Heart right ventricle (tissue), 16 donors: ENCODE results near the gene RNU7-1. TPM values are rescaled to one million over a fixed set of nuclear protein-coding genes. Genes with fewer than 3 reads are reported as not detected.
A peak's percentile ranks its signal among the peaks of the same experiment; 100 is the strongest.

ENCODE experiments used
- ATAC-seq, 8 donors: fragments of 200-7000 bp; cut with Tn5 transposase; one replicate each; pipeline ENCODE4 v1.9.1; 2020; ENCODE audit warnings: mild to moderate bottlenecking in 8 of 8, moderate library complexity in 8 of 8, moderate number of reproducible peaks in 1 of 8
- DNase-seq, 2 donors: peaks; one replicate each; pipeline ENCODE4 v3.0.0-alpha.2; 2020
- H3K27ac ChIP-seq, 10 donors: fragments of 200-600 bp; sonication (generic) in 2 of 10; one replicate each; pipeline versions ENCODE4 v1.5.0 to v1.8.0; 2020 to 2022; ENCODE audit warnings: mild to moderate bottlenecking in 3 of 10
- H3K27me3 ChIP-seq, 7 donors: fragments of 200-600 bp; one replicate each; pipeline ENCODE4 v1.8.0; 2021 to 2022; ENCODE audit warnings: mild to moderate bottlenecking in 2 of 7
- H3K36me3 ChIP-seq, 9 donors: fragments of 200-600 bp; sonication (generic) in 1 of 9; one replicate each; pipeline versions ENCODE4 v1.5.0 to v1.8.0; 2020 to 2022; ENCODE audit warnings: mild to moderate bottlenecking in 2 of 9
- H3K4me1 ChIP-seq, 9 donors: fragments of 200-600 bp; sonication (generic) in 1 of 9; one replicate each; pipeline versions ENCODE4 v1.5.0 to v1.8.0; 2020 to 2022; ENCODE audit warnings: mild to moderate bottlenecking in 4 of 9
- H3K4me3 ChIP-seq, 10 donors: fragments of 200-600 bp; sonication (generic) in 2 of 10; one replicate each; pipeline versions ENCODE4 v1.5.0 to v1.8.0; 2020 to 2022; ENCODE audit warnings: mild to moderate bottlenecking in 7 of 10, moderate library complexity in 2 of 10
- H3K9me3 ChIP-seq, 11 donors: fragments of 200-600 bp in 10 of 11; sonication (generic) in 2 of 11; one replicate each; pipeline versions ENCODE4 v1.5.0 to v1.8.0; 2013 to 2022; ENCODE audit warnings: mild to moderate bottlenecking in 2 of 11, control low read depth in 1 of 11, moderate library complexity in 1 of 11
- whole genome bisulfite sequencing, 2 donors: extraction: QIAGEN DNeasy Blood & Tissue Kit; methylation state at CpG; one replicate each; pipeline ENCODE4 v1.1.7; 2013; ENCODE audit warnings: inconsistent platforms in 1 of 2; 5-methylcytosine and 5-hydroxymethylcytosine counted together
- intact Hi-C, 10 donors: fragments of 100-400 bp; cut with DNase I; formaldehyde crosslinking; loops; one replicate each; pipeline versions ENCODE4 v1.11.1 to v1.14.2; 2022
- polyA plus RNA-seq, 2 donors: library from polyadenylated mRNA; stranded (reverse); fragments of 200-250 nt; gene quantifications; one replicate each; pipeline ENCODE4 v1.2.3, GENCODE V29; 2013
- total RNA-seq, 10 donors: library from RNA; stranded (reverse); fragmentation: NEBNext Ultra II Directional in 3 of 10; extraction: Animal tissue kit (Norgen Biotek cat#: 25700) in 3 of 10; gene quantifications; one replicate each; pipeline versions ENCODE4 v1.2.1 to v1.2.4, GENCODE V29; 2021 to 2023
- TF ChIP-seq, protein P1 (sequence below), 9 donors: fragments of 200-600 bp; sonication (generic) in 2 of 9; IDR thresholded peaks; one replicate each; pipeline versions ENCODE4 v1.5.0 to v1.8.0; 2021 to 2022; ENCODE audit warnings: antibody characterized with exemption in 9 of 9, mild to moderate bottlenecking in 5 of 9, moderate library complexity in 1 of 9
- donor health status: Arrhythmogenic right ventricular cardiomyopathy.
- donor health status: ischemic (EF 13 %, LVEDD 7.1; RV severe dilation, severe dysfunction).
- donor health status: healthy with polysubstance abuse.
- donor health status: DM: no; HTN: yes; CAD: no.
- donor health status: DM: no; HTN: no; CAD: no.
- donor health status: ischemic (EF 25% LVEDD 6.9; RV normal size, moderate dysfunction).
- donor health status: ischemic (EF 25% LVEDD 5.7; RV mildly dilated, moderate dysfunction).
- donor health status: healthy.
- donor health status: DM: yes; HTN: yes; CAD: no.
- donor health status: Ischemic cardiomyopathy.
- donor health status: ischemic (EF 35%, LVEDD 5.7; RV mildly dilated, moderate dysfunction).
- donor health status: nonischemic (EF 11% LVEDD 7.7; RV severe dilation, severe dysfunction).
- donor health status: DM: yes; HTN: yes; CAD: no.
- donor health status: PGD.
- donor health status: ischemic (EF 29% LVEDD 5.4; RV normal size, mild dysfunction).
- donor health status: nonischemic (EF 23%, LVEDD 6.1; RV moderate dilation, normal function).

The RNU7-1 gene
- total and polyA plus RNA-seq, 12 donors = not detected

DNA sequence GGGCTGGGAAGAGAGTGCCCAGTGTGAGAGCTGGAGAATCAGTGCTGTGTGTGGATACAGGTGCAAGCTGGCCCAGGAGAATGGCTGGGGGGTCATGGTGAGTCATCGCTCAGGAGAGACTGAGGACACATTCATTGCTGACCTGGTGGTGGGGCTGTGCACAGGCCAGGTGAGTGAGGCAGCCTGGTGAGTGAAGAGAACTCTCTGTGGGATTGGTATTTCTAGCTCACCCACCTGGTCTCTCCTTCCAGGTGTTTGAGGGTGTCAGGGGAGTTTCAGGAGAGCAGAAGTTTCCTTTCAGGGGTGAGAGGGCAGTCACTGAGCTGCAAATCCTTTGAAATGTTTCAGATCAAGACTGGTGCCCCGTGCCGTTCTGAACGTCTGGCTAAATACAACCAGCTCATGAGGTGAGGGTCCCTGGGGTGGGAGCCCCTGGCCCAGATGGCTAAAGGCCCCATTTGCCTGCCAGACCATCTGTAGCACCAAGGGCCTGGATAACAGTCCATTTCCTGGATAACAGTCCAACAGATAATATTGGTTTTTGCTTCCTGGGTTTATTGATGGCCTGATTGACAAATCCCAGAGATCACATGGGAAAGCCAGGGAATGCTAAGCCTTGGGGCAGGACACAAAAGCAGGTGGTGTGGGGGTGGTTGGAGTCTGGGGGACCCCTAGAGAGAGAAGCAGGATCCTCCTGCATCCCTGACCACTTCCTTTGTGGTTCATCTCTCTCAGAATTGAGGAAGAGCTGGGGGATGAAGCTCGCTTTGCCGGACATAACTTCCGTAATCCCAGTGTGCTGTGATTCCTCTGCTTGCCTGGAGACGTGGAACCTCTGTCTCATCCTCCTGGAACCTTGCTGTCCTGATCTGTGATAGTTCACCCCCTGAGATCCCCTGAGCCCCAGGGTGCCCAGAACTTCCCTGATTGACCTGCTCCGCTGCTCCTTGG, 21.3 kb upstream of the RNU7-1 start:
- TF ChIP-seq, protein P1, sequence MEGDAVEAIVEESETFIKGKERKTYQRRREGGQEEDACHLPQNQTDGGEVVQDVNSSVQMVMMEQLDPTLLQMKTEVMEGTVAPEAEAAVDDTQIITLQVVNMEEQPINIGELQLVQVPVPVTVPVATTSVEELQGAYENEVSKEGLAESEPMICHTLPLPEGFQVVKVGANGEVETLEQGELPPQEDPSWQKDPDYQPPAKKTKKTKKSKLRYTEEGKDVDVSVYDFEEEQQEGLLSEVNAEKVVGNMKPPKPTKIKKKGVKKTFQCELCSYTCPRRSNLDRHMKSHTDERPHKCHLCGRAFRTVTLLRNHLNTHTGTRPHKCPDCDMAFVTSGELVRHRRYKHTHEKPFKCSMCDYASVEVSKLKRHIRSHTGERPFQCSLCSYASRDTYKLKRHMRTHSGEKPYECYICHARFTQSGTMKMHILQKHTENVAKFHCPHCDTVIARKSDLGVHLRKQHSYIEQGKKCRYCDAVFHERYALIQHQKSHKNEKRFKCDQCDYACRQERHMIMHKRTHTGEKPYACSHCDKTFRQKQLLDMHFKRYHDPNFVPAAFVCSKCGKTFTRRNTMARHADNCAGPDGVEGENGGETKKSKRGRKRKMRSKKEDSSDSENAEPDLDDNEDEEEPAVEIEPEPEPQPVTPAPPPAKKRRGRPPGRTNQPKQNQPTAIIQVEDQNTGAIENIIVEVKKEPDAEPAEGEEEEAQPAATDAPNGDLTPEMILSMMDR (IDR thresholded peaks at IDR 0.05) = no peak
- no peak overlapping the region for H3K4me3 ChIP-seq
- intact Hi-C loops = loop anchor here in 2 of 10 donors (5.0 kb wide), 2 partner anchors 40 to 170 kb away; partner anchors contain the start of gene C1R (in 1 of the 2)
- DNase-seq = no peak
- no peak for ATAC-seq
- peaks cover 17 to 48% (median 35%) of the 10 kb centered on the region in 9 donors for H3K4me1 ChIP-seq
- H3K36me3 ChIP-seq = peaks cover 0 to 33% (median 0%) of the 10 kb centered on the region in 9 donors
- peak overlapping the region in 1 of 10 donors; percentile 31 for H3K27ac ChIP-seq
- H3K9me3 ChIP-seq = no peaks in the 10 kb centered on the region
- WGBS, 2 donors = 87 to 90% methylated on average over 9 of the region's 9 CpGs
- H3K27me3 ChIP-seq = peaks cover 0 to 5% (median 0%) of the 10 kb centered on the region in 7 donors

DNA sequence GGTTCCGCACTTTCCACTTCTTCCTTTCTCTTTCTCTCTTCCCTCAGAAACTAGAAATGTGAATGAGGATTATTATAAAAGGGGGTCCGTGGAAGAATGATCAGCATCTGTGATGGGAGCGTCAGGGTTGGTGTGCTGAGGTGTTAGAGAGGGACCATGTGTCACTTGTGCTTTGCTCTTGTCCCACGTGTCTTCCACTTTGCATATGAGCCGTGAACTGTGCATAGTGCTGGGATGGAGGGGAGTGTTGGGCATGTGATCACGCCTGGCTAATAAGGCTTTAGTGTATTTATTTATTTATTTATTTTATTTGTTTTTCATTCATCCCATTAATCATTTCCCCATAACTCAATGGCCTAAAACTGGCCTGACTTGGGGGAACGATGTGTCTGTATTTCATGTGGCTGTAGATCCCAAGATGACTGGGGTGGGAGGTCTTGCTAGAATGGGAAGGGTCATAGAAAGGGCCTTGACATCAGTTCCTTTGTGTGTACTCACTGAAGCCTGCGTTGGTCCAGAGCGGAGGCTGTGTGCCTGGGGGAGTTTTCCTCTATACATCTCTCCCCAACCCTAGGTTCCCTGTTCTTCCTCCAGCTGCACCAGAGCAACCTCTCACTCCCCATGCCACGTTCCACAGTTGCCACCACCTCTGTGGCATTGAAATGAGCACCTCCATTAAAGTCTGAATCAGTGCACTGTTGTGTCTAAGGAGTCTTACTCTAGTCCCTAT, 20.4 kb upstream of the RNU7-1 start:
- intact Hi-C loops = loop anchor here in 2 of 10 donors (5.0 kb wide), 2 partner anchors 39 to 169 kb away; partner anchors contain the start of gene C1R (in 1 of the 2)
- TF ChIP-seq, protein P1 (IDR thresholded peaks at IDR 0.05) = no peak

GRCh38 chr12:6923851-6924250, 19.8 kb upstream of the RNU7-1 start:
- TF ChIP-seq, protein P1 (IDR thresholded peaks at IDR 0.05) = no peak
- no peak for ATAC-seq
- no peaks in the 10 kb centered on the region for H3K9me3 ChIP-seq
- intact Hi-C loops = loop anchor here in 4 of 10 donors (1.0 to 5.0 kb wide), 4 partner anchors 38 to 168 kb away; partner anchors contain the start of genes C1R (in 1 of the 4), EMG1 (in 1 of the 4) and PHB2 (in 1 of the 4)
- peaks cover 0 to 24% (median 0%) of the 10 kb centered on the region in 9 donors for H3K36me3 ChIP-seq
- H3K27me3 ChIP-seq = peaks cover 0 to 5% (median 0%) of the 10 kb centered on the region in 7 donors
- H3K4me1 ChIP-seq = peaks cover 17 to 51% (median 38%) of the 10 kb centered on the region in 9 donors
- 51 to 66% methylated on average over 6 of the region's 6 CpGs for WGBS, 2 donors
- H3K27ac ChIP-seq = peak overlapping the region in 7 of 10 donors; percentile 91 to 98 (median 96)
- DNase-seq = no peak
- no peak overlapping the region for H3K4me3 ChIP-seq

More for the DNA sequence above, 20.4 kb upstream of the RNU7-1 start:
- no peak for ATAC-seq
- H3K36me3 ChIP-seq = peaks cover 0 to 26% (median 0%) of the 10 kb centered on the region in 9 donors
- H3K27ac ChIP-seq = peak overlapping the region in 1 of 10 donors; percentile 31
- no peaks in the 10 kb centered on the region for H3K9me3 ChIP-seq
- DNase-seq = no peak
- no peak overlapping the region for H3K4me3 ChIP-seq
- 85 to 92% methylated on average over 10 of the region's 10 CpGs for WGBS, 2 donors
- H3K4me1 ChIP-seq = peaks cover 17 to 49% (median 35%) of the 10 kb centered on the region in 9 donors
- peaks cover 0 to 5% (median 0%) of the 10 kb centered on the region in 7 donors for H3K27me3 ChIP-seq

- TF ChIP-seq, protein P1 (IDR thresholded peaks at IDR 0.05) = no peak
- Histone ChIP-seq H3K27me3 (peaks cover 0 to 5% (median 0%) of the 10 kb centered on the region in 7 donors), H3K36me3 (peaks cover 0 to 15% (median 0%) of the 10 kb centered on the region in 9 donors), H3K4me3 (peak overlapping the region in 4 of 10 donors; percentile 88 to 97 (median 89)), H3K9me3 (no peaks in the 10 kb centered on the region), H3K4me1 (peaks cover 24 to 64% (median 50%) of the 10 kb centered on the region in 9 donors), H3K27ac (peak overlapping the region; percentile 74 to 98 (median 96))
- ATAC-seq (peak in 1 of 8 donors; percentile 0), DNase-seq (no peak)
- intact Hi-C loops = loop anchor here in 2 of 10 donors (1.0 to 5.0 kb wide), 3 partner anchors 18 to 53 kb away; partner anchors contain the start of genes RNU7-1 (in 1 of the 2) and SPSB2 (in 1 of the 2)
- WGBS, 2 donors = 3 to 10% methylated on average over 1 of the region's 1 CpG
These were observed 18.4 kb upstream of the RNU7-1 start for GRCh38 chr12:6925239-6925539.
